Measurements from ENCODE around the gene SLPI. TPM values are rescaled to one million over a fixed set of nuclear protein-coding genes. Genes with fewer than 3 reads are reported as not detected.

SLPI gene
- total and polyA plus RNA-seq, 3 donors from 2014 or later = 6.9 to 104 (median 8.2) TPM

GRCh38 chr20:45248609-45249008 lies 5.8 kb downstream of the SLPI start:
- H3K9me3 ChIP-seq = no peaks in the 10 kb centered on the region
- intact Hi-C loops (cut with DNase I; ENCODE audit: low total_unique reads) = no loop called here
- TF ChIP-seq POLR2A (IDR thresholded peaks at IDR 0.05) (no peak), CTCF (IDR thresholded peaks at IDR 0.05) (no peak)
- no peaks in the 10 kb centered on the region for H3K27me3 ChIP-seq
- DNase-seq = no peak
- no peak overlapping the region for H3K27ac ChIP-seq
- no peaks in the 10 kb centered on the region for H3K4me1 ChIP-seq
- H3K4me3 ChIP-seq = no peak overlapping the region
- no peaks in the 10 kb centered on the region for H3K36me3 ChIP-seq (ENCODE audit: low read depth, missing control alignments)

- H3K4me1 ChIP-seq = no peaks in the 10 kb centered on the region
- DNase-seq = no peak
- no peak overlapping the region for H3K27ac ChIP-seq
- no peaks in the 10 kb centered on the region for H3K36me3 ChIP-seq (ENCODE audit: low read depth, missing control alignments)
- no peaks in the 10 kb centered on the region for H3K27me3 ChIP-seq
- WGBS, 2 donors = 77 to 87% methylated on average over 1 of the region's 1 CpG
- intact Hi-C loops (cut with DNase I; ENCODE audit: low total_unique reads) = no loop called here
- no peaks in the 10 kb centered on the region for H3K9me3 ChIP-seq
- TF ChIP-seq CTCF (IDR thresholded peaks at IDR 0.05) (no peak), POLR2A (IDR thresholded peaks at IDR 0.05) (no peak)
- H3K4me3 ChIP-seq = no peak overlapping the region
Measured at GRCh38 chr20:45247865-45248264, 6.5 kb downstream of the SLPI start.

GRCh38 chr20:45246109-45246508 lies 8.3 kb downstream of the SLPI start:
- H3K36me3 ChIP-seq (ENCODE audit: low read depth, missing control alignments) = no peaks in the 10 kb centered on the region
- no peak overlapping the region for H3K4me3 ChIP-seq
- no peak for TF ChIP-seq CTCF (IDR thresholded peaks at IDR 0.05)
- H3K4me1 ChIP-seq = no peaks in the 10 kb centered on the region
- H3K27ac ChIP-seq = no peak overlapping the region
- no peak for DNase-seq
- intact Hi-C loops (cut with DNase I; ENCODE audit: low total_unique reads) = no loop called here
- no peaks in the 10 kb centered on the region for H3K9me3 ChIP-seq
- WGBS, 2 donors = 63 to 67% methylated on average over 6 of the region's 6 CpGs
- H3K27me3 ChIP-seq = no peaks in the 10 kb centered on the region

- no peaks in the 10 kb centered on the region for H3K4me1 ChIP-seq
- no peaks in the 10 kb centered on the region for H3K36me3 ChIP-seq (ENCODE audit: low read depth, missing control alignments)
- intact Hi-C loops (cut with DNase I; ENCODE audit: low total_unique reads) = no loop called here
- no peak for DNase-seq
- no peaks in the 10 kb centered on the region for H3K27me3 ChIP-seq
- no peak overlapping the region for H3K4me3 ChIP-seq
- TF ChIP-seq POLR2A (IDR thresholded peaks at IDR 0.05) (no peak), CTCF (IDR thresholded peaks at IDR 0.05) (no peak)
- no peak overlapping the region for H3K27ac ChIP-seq
- 88 to 96% methylated on average over 2 of the region's 2 CpGs for WGBS, 2 donors
- H3K9me3 ChIP-seq = no peaks in the 10 kb centered on the region
Measured at GRCh38 chr20:45238139-45238538, 16.2 kb downstream of the SLPI start.

GRCh38 chr20:45235995-45236394 lies 18.4 kb downstream of the SLPI start:
- intact Hi-C loops (cut with DNase I; ENCODE audit: low total_unique reads) = no loop called here
- TF ChIP-seq POLR2A (IDR thresholded peaks at IDR 0.05) = no peak
- peak in 1 of 3 experiments; percentile 32 for TF ChIP-seq CTCF (IDR thresholded peaks at IDR 0.05)
- 74 to 76% methylated on average over 3 to 4 of the region's 4 CpGs for WGBS, 2 donors
- no peaks in the 10 kb centered on the region for H3K27me3 ChIP-seq
- H3K9me3 ChIP-seq = no peaks in the 10 kb centered on the region
- H3K36me3 ChIP-seq (ENCODE audit: low read depth, missing control alignments) = no peaks in the 10 kb centered on the region
- H3K4me3 ChIP-seq = no peak overlapping the region
- no peak overlapping the region for H3K27ac ChIP-seq
- DNase-seq = peak; percentile 23
- H3K4me1 ChIP-seq = no peaks in the 10 kb centered on the region
